HG03354 (cell line): ENCODE results near the gene F13A1.

ENCODE experiments used
- ATAC-seq: cut with Tn5 transposase; IDR thresholded peaks from one replicate; pipeline ENCODE4 v1.9.1; 2021; ENCODE audit warnings: mild to moderate bottlenecking; ENCODE audit not compliant: unreplicated experiment, poor library complexity, severe bottlenecking

The F13A1 gene

GRCh38 chr6:6131492-6132109 is 188.9 kb downstream of the F13A1 start:
- no peak for ATAC-seq

- ATAC-seq = no peak
These were observed 195.0 kb downstream of the F13A1 start for GRCh38 chr6:6125495-6125894.

- no peak for ATAC-seq
These were observed 196.7 kb downstream of the F13A1 start for GRCh38 chr6:6123803-6124202.

GRCh38 chr6:6121943-6122342 is 198.5 kb downstream of the F13A1 start:
- no peak for ATAC-seq

- no peak for ATAC-seq
These were observed 214.9 kb downstream of the F13A1 start for GRCh38 chr6:6105472-6106036.
